ENCODE measurements around the gene TBC1D3B. TPM values are rescaled to one million over a fixed set of nuclear protein-coding genes. Genes with fewer than 3 reads are reported as not detected.

The TBC1D3B gene
- total and polyA plus RNA-seq, 3 donors from 2014 or later = 10.8 to 23.0 (median 21.0) TPM

DNA sequence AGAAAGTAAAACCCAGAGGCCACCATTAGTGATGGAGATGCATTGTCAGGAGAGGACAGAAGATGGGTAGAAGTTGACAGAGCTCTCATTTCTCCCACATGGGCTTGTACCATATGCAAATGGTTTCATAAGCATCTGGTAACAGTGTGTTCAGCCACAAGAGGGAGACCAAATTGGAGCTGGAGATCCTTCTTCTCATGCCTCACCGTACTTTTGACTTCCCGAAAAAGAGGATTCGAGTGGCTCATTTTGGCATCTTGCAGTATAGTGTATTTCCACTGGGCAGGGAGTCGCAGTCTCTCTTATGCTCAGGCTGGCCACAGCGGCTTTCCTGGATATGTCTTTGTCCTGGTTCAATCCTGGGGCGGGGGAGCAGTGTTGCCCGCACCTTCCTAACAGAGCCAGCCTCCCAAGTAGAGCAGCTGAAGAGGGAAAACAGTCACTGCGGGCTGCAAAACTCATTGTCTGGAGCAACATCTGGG lies 23.8 kb downstream of the TBC1D3B start:
- Histone ChIP-seq H3K9me3 (no peaks in the 10 kb centered on the region), H3K4me1 (peaks cover 4% of the 10 kb centered on the region), H3K27me3 (peaks cover 4% of the 10 kb centered on the region), H3K4me3 (no peak overlapping the region), H3K27ac (no peak overlapping the region), H3K36me3 (ENCODE audit: low read depth, missing control alignments) (no peaks in the 10 kb centered on the region)
- 85 to 92% methylated on average over 8 of the region's 8 CpGs for WGBS, 2 donors
- no peak for DNase-seq
- intact Hi-C loops (cut with DNase I; ENCODE audit: low total_unique reads) = no loop called here
- TF ChIP-seq, protein P1, sequence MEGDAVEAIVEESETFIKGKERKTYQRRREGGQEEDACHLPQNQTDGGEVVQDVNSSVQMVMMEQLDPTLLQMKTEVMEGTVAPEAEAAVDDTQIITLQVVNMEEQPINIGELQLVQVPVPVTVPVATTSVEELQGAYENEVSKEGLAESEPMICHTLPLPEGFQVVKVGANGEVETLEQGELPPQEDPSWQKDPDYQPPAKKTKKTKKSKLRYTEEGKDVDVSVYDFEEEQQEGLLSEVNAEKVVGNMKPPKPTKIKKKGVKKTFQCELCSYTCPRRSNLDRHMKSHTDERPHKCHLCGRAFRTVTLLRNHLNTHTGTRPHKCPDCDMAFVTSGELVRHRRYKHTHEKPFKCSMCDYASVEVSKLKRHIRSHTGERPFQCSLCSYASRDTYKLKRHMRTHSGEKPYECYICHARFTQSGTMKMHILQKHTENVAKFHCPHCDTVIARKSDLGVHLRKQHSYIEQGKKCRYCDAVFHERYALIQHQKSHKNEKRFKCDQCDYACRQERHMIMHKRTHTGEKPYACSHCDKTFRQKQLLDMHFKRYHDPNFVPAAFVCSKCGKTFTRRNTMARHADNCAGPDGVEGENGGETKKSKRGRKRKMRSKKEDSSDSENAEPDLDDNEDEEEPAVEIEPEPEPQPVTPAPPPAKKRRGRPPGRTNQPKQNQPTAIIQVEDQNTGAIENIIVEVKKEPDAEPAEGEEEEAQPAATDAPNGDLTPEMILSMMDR (IDR thresholded peaks at IDR 0.05) = no peak
- TF ChIP-seq POLR2A (IDR thresholded peaks at IDR 0.05) = no peak

DNA sequence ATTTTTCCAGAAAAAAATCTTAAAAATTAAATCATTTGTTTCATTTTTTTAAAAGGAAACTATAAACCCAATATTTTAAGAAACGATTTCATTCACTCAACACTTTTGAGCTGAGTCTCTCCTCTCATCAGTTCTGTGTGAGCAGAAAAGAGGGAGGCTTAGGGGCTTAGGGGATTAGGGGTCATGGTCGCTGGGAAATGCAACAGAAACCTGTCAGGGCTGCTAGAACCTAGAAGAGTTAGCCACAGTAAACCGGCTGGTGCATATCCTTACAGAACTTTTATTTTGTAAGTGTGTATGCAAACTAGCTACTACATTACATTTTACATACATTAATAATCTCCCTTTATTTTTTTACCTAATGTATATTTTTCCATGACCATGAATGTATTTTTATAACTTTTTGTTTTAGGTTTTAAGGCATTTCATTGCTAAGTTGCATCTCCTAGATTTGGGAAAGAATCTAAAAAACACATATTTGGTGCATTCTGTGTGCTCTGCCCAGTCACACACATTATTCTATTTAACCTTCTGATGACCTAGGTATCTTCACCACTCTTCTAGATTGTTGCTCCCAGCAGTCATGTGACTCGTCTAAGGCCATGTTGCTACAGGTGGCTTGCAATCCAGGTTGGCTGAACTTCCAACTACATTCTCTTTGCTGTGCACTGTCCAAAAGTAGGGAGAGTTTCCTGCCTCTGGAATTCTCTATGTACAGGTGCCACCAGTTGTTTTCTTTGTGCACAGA lies 24.4 kb downstream of the TBC1D3B start:
- no peaks in the 10 kb centered on the region for H3K9me3 ChIP-seq
- peaks cover 4% of the 10 kb centered on the region for H3K4me1 ChIP-seq
- no peak overlapping the region for H3K27ac ChIP-seq
- 73 to 77% methylated on average over 4 of the region's 4 CpGs for WGBS, 2 donors
- no peaks in the 10 kb centered on the region for H3K36me3 ChIP-seq (ENCODE audit: low read depth, missing control alignments)
- no peak overlapping the region for H3K4me3 ChIP-seq
- no peak for DNase-seq
- no peaks in the 10 kb centered on the region for H3K27me3 ChIP-seq
- intact Hi-C loops (cut with DNase I; ENCODE audit: low total_unique reads) = no loop called here
- no peak for TF ChIP-seq POLR2A (IDR thresholded peaks at IDR 0.05)
- TF ChIP-seq, protein P1 (IDR thresholded peaks at IDR 0.05) = no peak

DNA sequence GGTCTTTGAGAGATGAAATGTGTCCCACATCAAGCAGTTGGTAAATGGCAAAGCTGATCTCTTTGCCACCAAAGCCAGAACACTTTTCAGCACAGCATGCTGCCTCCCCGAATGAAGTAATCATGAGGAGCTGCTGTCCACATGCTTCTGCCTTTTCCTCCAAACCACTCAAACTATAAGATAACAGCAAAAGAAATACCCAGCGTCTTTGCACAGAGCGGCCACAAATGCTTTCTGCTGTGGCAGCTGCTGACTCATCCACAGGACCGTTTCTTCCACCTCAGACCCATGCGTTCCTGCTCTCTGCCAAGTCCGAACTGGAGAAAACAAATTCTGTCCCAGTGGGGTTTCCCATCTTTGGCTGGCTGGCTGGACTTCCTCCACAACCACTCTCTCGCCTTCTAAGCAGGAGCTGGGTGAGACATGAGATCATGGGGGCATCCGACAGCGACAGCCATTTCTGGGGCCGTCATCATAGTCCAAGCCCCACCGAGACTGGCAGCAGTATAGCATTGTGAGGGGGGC lies 27.1 kb downstream of the TBC1D3B start:
- intact Hi-C loops (cut with DNase I; ENCODE audit: low total_unique reads) = no loop called here
- H3K36me3 ChIP-seq (ENCODE audit: low read depth, missing control alignments) = no peaks in the 10 kb centered on the region
- WGBS, 2 donors = 24 to 33% methylated on average over 11 of the region's 11 CpGs
- H3K27me3 ChIP-seq = no peaks in the 10 kb centered on the region
- H3K4me3 ChIP-seq = peak overlapping the region; percentile 1 to 2
- TF ChIP-seq, protein P1 (IDR thresholded peaks at IDR 0.05) = peak in 1 of 3 experiments; percentile 42
- no peak for TF ChIP-seq POLR2A (IDR thresholded peaks at IDR 0.05)
- peak; percentile 72 for DNase-seq
- no peaks in the 10 kb centered on the region for H3K9me3 ChIP-seq
- H3K4me1 ChIP-seq = peaks cover 4% of the 10 kb centered on the region
- no peak overlapping the region for H3K27ac ChIP-seq

GRCh38 chr17:36148559-36149295 lies 27.7 kb downstream of the TBC1D3B start:
- Histone ChIP-seq H3K9me3 (no peaks in the 10 kb centered on the region), H3K27me3 (no peaks in the 10 kb centered on the region), H3K4me1 (peaks cover 4% of the 10 kb centered on the region), H3K36me3 (ENCODE audit: low read depth, missing control alignments) (no peaks in the 10 kb centered on the region), H3K4me3 (peak overlapping the region in 1 of 2 donors; percentile 1), H3K27ac (no peak overlapping the region)
- 36 to 38% methylated on average over 6 of the region's 6 CpGs for WGBS, 2 donors
- TF ChIP-seq, protein P1 (IDR thresholded peaks at IDR 0.05) = peak; percentile 93 to 100 (median 98)
- no peak for TF ChIP-seq POLR2A (IDR thresholded peaks at IDR 0.05)
- intact Hi-C loops (cut with DNase I; ENCODE audit: low total_unique reads) = no loop called here
- peak; percentile 90 for DNase-seq

Data from testis (tissue), 3 donors.